ENCODE results near the gene GNG10. TPM values are rescaled to one million over a fixed set of nuclear protein-coding genes. Genes with fewer than 3 reads are reported as not detected.

The GNG10 gene
- total and polyA plus RNA-seq, 9 of the 15 experiments (the other 6 are each of a cell fraction or from before 2014, with no cell fraction given) = 13.1 to 37.8 (median 28.4) TPM

- TF ChIP-seq E4F1 (CRISPR knock-in tag; IDR thresholded peaks at IDR 0.05; ENCODE audit: borderline replicate concordance) (no peak), FOXA1 (IDR thresholded peaks at IDR 0.05; ENCODE audit: borderline replicate concordance) (no peak), C11orf30 (IDR thresholded peaks at IDR 0.05; ENCODE audit: low read depth) (peak; percentile 82), ZNF316 (IDR thresholded peaks at IDR 0.05) (no peak), YY1 (IDR thresholded peaks at IDR 0.05; ENCODE audit: borderline replicate concordance in 1 of 3, control insufficient read depth in 1 of 3, extremely low read depth in 1 of 3, insufficient read depth in 3 of 3, insufficient read length in 1 of 3, insufficient replicate concordance in 2 of 3, low read depth in 1 of 3, low read length in 2 of 3) (peak in 2 of 3 experiments; percentile 61 to 70), WHSC1 (IDR thresholded peaks at IDR 0.05; ENCODE audit: low read length) (no peak), CBFA2T2 (conservative IDR thresholded peaks at IDR 0.05) (no peak), MXI1 (IDR thresholded peaks at IDR 0.05; ENCODE audit: low read depth, low read length) (0 out of 2 replicates have a peak, but pooled peaks have one; percentile 56), LARP7 (IDR thresholded peaks at IDR 0.05) (no peak), CCAR2 (IDR thresholded peaks at IDR 0.05; ENCODE audit: low read depth, low read length) (no peak), BHLHE40 (IDR thresholded peaks at IDR 0.05; ENCODE audit: low read length) (peak; percentile 2; the same call in 1 of the 2 replicates), ZBTB17 (CRISPR knock-in tag; IDR thresholded peaks at IDR 0.05) (peak; percentile 91), MTA1 (IDR thresholded peaks at IDR 0.05; ENCODE audit: borderline replicate concordance) (peak; percentile 82), CEBPB (tag; IDR thresholded peaks at IDR 0.05) (no peak), PHB2 (IDR thresholded peaks at IDR 0.05; ENCODE audit: low read depth) (no peak)
- TF ChIP-seq, protein P1, sequence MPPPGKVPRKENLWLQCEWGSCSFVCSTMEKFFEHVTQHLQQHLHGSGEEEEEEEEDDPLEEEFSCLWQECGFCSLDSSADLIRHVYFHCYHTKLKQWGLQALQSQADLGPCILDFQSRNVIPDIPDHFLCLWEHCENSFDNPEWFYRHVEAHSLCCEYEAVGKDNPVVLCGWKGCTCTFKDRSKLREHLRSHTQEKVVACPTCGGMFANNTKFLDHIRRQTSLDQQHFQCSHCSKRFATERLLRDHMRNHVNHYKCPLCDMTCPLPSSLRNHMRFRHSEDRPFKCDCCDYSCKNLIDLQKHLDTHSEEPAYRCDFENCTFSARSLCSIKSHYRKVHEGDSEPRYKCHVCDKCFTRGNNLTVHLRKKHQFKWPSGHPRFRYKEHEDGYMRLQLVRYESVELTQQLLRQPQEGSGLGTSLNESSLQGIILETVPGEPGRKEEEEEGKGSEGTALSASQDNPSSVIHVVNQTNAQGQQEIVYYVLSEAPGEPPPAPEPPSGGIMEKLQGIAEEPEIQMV (tag; conservative IDR thresholded peaks at IDR 0.05; ENCODE audit: low read depth) = no peak
- TF ChIP-seq, protein P2, sequence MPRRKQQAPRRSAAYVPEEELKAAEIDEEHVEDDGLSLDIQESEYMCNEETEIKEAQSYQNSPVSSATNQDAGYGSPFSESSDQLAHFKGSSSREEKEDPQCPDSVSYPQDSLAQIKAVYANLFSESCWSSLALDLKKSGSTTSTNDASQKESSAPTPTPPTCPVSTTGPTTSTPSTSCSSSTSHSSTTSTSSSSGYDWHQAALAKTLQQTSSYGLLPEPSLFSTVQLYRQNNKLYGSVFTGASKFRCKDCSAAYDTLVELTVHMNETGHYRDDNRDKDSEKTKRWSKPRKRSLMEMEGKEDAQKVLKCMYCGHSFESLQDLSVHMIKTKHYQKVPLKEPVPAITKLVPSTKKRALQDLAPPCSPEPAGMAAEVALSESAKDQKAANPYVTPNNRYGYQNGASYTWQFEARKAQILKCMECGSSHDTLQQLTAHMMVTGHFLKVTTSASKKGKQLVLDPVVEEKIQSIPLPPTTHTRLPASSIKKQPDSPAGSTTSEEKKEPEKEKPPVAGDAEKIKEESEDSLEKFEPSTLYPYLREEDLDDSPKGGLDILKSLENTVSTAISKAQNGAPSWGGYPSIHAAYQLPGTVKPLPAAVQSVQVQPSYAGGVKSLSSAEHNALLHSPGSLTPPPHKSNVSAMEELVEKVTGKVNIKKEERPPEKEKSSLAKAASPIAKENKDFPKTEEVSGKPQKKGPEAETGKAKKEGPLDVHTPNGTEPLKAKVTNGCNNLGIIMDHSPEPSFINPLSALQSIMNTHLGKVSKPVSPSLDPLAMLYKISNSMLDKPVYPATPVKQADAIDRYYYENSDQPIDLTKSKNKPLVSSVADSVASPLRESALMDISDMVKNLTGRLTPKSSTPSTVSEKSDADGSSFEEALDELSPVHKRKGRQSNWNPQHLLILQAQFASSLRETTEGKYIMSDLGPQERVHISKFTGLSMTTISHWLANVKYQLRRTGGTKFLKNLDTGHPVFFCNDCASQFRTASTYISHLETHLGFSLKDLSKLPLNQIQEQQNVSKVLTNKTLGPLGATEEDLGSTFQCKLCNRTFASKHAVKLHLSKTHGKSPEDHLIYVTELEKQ (CRISPR knock-in tag; IDR thresholded peaks at IDR 0.05) = no peak
- TF ChIP-seq, protein P3, sequence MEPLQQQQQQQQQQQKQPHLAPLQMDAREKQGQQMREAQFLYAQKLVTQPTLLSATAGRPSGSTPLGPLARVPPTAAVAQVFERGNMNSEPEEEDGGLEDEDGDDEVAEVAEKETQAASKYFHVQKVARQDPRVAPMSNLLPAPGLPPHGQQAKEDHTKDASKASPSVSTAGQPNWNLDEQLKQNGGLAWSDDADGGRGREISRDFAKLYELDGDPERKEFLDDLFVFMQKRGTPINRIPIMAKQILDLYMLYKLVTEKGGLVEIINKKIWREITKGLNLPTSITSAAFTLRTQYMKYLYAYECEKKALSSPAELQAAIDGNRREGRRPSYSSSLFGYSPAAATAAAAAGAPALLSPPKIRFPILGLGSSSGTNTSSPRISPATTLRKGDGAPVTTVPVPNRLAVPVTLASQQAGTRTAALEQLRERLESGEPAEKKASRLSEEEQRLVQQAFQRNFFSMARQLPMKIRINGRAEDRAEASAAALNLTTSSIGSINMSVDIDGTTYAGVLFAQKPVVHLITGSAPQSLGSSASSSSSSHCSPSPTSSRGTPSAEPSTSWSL (CRISPR knock-in tag; IDR thresholded peaks at IDR 0.05; ENCODE audit: borderline replicate concordance) = no peak
Measured at GRCh38 chr9:111631214-111631971, 30.0 kb upstream of the GNG10 start, which contains the start of gene DNAJC25 (continued).

Data from K562 (cell line).